Osteocyte (in vitro differentiated cells): ENCODE data around the gene TIAM2. TPM values are rescaled to one million over a fixed set of nuclear protein-coding genes. Genes with fewer than 3 reads are reported as not detected.
A peak's percentile ranks its signal among the peaks of the same experiment; 100 is the strongest.
"Not testable (repeated sequence)": the region's sequence is repeated elsewhere in the genome, so short reads cannot be mapped to it uniquely, and the experiment has no call there.

Experiments
- DNase-seq: peaks from one replicate; pipeline ENCODE4 v3.0.0; 2021; ENCODE audit warnings: mixed read lengths; ENCODE audit not compliant: unreplicated experiment; ENCODE audit errors: extremely low spot score
- H3K27ac Mint-ChIP-seq: one replicate; pipeline ENCODE4 v1.8.0; 2021; ENCODE audit warnings: mild to moderate bottlenecking, mixed read lengths; ENCODE audit not compliant: unreplicated experiment
- H3K27me3 Mint-ChIP-seq: one replicate; pipeline ENCODE4 v1.8.0; 2021; ENCODE audit warnings: mixed read lengths; ENCODE audit not compliant: unreplicated experiment
- H3K36me3 Mint-ChIP-seq: one replicate; pipeline ENCODE4 v1.8.0; 2021; ENCODE audit warnings: mixed read lengths; ENCODE audit not compliant: unreplicated experiment
- H3K4me1 Mint-ChIP-seq: one replicate; pipeline ENCODE4 v1.8.0; 2021; ENCODE audit warnings: mixed read lengths; ENCODE audit not compliant: unreplicated experiment
- H3K4me3 Mint-ChIP-seq: one replicate; pipeline ENCODE4 v1.8.0; 2021; ENCODE audit warnings: mild to moderate bottlenecking, moderate library complexity, mixed read lengths; ENCODE audit not compliant: unreplicated experiment
- H3K9me3 Mint-ChIP-seq: one replicate; pipeline ENCODE4 v1.8.0; 2021; ENCODE audit warnings: mixed read lengths; ENCODE audit not compliant: unreplicated experiment
- total RNA-seq: library from RNA; stranded (reverse); gene quantifications from 2 replicates; pipeline ENCODE4 v1.2.1, GENCODE V29; 2021
- TF ChIP-seq, protein P1 (sequence below): fragments of 200-600 bp; sonication (generic); IDR thresholded peaks from 2 replicates; pipeline ENCODE4 v1.5.0; 2021; ENCODE audit warnings: antibody characterized with exemption, mild to moderate bottlenecking, moderate library complexity

Gene TIAM2
- total RNA-seq, 1 donor from 2014 or later: 11.2 TPM

DNA sequence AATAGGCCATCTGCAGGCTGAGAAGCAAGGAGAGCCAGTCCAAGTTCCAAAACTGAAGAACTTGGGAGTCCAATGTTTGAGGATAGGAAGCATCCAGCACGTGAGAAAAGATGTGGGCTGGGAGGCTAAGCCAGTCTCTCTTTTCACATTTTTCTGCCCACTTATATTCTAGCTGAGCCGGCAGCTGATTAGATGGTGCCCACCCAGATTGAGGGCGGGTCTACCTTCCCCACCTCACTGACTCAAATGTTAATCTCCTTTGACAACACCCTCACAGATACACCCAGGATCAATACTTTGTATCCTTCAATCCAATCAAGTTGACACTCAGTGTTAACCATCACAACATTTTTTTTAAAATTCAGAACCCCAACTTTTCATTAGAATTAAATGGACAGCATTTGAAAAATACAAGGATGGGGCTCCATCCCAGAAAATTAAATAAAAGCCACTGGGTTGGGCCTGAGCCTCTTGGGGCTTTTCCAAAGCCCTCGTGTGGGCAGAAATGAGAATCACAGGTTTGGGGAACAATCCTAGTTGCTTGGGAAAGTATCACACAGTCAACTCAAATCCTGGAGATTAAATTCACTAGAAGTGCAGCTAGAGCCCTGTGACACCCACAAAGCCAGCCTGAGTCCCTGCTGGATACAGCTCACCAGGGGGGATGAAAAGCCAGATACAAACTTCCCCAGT, 270.9 kb downstream of the TIAM2 start:
- no peak for DNase-seq
- Mint-ChIP-seq H3K4me3 (no peak overlapping the region), H3K27me3 (no peaks in the 10 kb centered on the region), H3K4me1 (peaks cover 24% of the 10 kb centered on the region), H3K9me3 (no peaks in the 10 kb centered on the region), H3K36me3 (peaks cover 13% of the 10 kb centered on the region), H3K27ac (peak overlapping the region; percentile 44)
- TF ChIP-seq, protein P1, sequence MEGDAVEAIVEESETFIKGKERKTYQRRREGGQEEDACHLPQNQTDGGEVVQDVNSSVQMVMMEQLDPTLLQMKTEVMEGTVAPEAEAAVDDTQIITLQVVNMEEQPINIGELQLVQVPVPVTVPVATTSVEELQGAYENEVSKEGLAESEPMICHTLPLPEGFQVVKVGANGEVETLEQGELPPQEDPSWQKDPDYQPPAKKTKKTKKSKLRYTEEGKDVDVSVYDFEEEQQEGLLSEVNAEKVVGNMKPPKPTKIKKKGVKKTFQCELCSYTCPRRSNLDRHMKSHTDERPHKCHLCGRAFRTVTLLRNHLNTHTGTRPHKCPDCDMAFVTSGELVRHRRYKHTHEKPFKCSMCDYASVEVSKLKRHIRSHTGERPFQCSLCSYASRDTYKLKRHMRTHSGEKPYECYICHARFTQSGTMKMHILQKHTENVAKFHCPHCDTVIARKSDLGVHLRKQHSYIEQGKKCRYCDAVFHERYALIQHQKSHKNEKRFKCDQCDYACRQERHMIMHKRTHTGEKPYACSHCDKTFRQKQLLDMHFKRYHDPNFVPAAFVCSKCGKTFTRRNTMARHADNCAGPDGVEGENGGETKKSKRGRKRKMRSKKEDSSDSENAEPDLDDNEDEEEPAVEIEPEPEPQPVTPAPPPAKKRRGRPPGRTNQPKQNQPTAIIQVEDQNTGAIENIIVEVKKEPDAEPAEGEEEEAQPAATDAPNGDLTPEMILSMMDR: no peak

DNA sequence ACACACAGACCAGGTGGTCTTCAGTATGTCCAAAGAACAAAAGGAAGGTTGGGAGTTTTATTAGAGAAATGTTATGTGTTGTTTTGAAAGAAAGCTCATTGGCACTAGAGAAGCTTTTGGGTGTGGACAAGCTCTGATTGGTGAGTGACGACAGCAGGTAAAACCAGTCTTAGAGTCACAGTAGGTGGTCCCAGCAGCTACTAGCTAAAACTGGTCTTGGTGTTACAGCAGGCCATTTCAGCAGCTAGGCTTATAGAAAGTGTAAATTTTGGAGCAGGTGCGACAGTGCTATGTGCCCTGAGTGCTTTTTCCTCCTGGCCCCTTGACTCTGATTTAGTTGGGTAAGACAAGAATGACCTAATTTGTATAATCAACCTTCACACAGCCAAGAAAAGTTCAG, 272.3 kb downstream of the TIAM2 start:
- no peaks in the 10 kb centered on the region for H3K9me3 Mint-ChIP-seq
- TF ChIP-seq, protein P1: no peak
- no peak overlapping the region for H3K27ac Mint-ChIP-seq
- no peak overlapping the region for H3K4me3 Mint-ChIP-seq
- no peaks in the 10 kb centered on the region for H3K27me3 Mint-ChIP-seq
- peaks cover 9% of the 10 kb centered on the region for H3K36me3 Mint-ChIP-seq
- no peak for DNase-seq
- peaks cover 31% of the 10 kb centered on the region for H3K4me1 Mint-ChIP-seq

DNA sequence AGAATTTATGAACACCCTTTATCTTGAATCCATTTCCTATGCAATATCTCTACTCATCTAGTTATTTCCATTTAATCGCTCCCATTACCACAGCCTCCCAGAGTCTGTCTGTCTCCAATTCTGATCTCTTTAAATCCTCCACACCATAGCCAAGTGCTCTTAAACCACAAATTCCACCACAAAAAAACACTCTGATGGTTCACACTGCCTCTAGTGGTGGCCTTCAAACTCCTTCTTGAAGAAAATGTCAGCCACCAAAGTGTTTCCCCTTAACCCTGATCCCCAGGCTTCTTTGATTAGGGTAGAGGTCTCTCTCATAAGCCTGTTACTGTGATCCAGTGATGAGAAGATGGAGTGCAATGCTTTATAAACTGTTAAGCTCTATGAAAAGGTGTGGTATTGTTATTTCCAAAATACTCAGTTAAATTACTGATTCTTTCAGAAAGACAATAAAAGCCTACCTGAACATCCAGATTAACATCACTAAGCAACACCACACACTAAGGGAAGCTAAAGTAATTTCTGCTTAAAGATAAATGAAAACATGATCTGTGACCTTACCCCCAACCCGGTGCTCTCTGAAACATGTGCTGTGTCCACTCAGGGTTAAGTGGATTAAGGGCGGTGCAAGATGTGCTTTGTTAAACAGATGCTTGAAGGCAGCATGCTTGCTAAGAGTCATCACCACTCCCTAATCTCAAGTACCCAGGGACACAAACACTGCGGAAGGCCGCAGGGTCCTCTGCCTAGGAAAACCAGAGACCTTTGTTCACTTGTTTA, 273.2 kb downstream of the TIAM2 start:
- TF ChIP-seq, protein P1: peak; percentile 58
- H3K4me3 Mint-ChIP-seq, DNase-seq, H3K36me3 Mint-ChIP-seq, H3K27me3 Mint-ChIP-seq, H3K9me3 Mint-ChIP-seq: not testable (repeated sequence)
- peaks cover 40% of the 10 kb centered on the region for H3K4me1 Mint-ChIP-seq
- peak overlapping the region; percentile 31 for H3K27ac Mint-ChIP-seq

DNA sequence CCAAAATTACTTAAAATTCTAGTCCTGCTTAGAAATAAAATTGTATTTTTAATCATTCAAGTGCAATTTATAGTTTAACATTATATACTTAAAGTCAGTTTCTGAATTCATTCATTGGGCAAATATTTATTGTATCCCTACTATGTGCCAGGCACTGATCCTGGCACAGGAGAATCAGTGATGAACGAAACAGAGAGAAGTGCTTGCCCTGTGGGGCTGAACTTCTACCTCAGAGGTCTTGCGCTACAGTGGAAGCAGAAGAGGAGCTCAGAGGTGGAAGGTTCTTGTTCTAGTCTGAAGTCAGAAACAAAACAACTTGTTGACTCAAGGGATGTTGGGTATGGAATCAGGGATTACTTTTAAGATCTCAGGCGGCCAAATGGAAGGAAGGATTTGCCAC, 274.6 kb downstream of the TIAM2 start:
- TF ChIP-seq, protein P1: no peak
- Mint-ChIP-seq H3K9me3 (no peaks in the 10 kb centered on the region), H3K4me1 (peaks cover 41% of the 10 kb centered on the region), H3K27me3 (no peaks in the 10 kb centered on the region), H3K36me3 (peaks cover 9% of the 10 kb centered on the region), H3K27ac (no peak overlapping the region), H3K4me3 (no peak overlapping the region)
- DNase-seq: no peak

DNA sequence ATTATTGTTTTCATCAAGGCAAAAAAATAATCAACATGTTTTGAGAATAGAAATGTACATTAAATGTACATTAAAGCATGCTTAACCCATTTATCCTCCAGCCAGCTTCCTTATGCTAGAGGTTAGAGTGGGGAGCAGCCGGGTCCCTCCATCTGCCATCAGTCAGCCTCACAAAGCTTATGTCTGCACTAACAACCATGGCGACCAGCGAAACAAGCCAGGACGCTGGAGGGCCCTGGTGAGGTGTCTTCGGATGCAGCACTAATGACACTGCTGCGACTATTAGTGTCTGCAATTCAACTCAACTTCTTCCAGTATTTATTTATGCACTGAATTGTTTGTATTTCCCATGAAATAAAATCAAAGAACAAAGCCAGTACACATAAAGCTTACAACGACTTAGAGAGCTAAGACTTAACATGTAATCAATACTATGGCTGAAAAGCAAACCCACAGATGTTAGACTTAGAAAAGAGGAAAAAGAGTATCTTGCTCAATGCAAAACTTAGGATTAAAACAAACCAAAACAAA, 275.5 kb downstream of the TIAM2 start:
- H3K4me1 Mint-ChIP-seq: peaks cover 37% of the 10 kb centered on the region
- no peaks in the 10 kb centered on the region for H3K27me3 Mint-ChIP-seq
- H3K36me3 Mint-ChIP-seq: peaks cover 13% of the 10 kb centered on the region
- H3K4me3 Mint-ChIP-seq: no peak overlapping the region
- no peaks in the 10 kb centered on the region for H3K9me3 Mint-ChIP-seq
- TF ChIP-seq, protein P1: no peak
- H3K27ac Mint-ChIP-seq: no peak overlapping the region
- DNase-seq: no peak
